Choroid plexus epithelial cell (primary cell): ENCODE results near the gene KRTAP12-1.

ENCODE experiments used
- DNase-seq: peaks from one replicate; pipeline ENCODE4 v3.0.0-alpha.2; 2010; ENCODE audit warnings: low read depth
- H3K4me3 ChIP-seq: 2 replicates; pipeline ENCODE4 v1.5.1; 2011; ENCODE audit warnings: low read depth, mild to moderate bottlenecking, control low read depth, low read length, moderate library complexity
- TF ChIP-seq, protein P1 (sequence below): conservative IDR thresholded peaks from 2 replicates; pipeline ENCODE4 v1.5.1; 2011; ENCODE audit warnings: low read depth, mild to moderate bottlenecking, control low read depth, inconsistent platforms, low read length, moderate library complexity

KRTAP12-1 gene

DNA sequence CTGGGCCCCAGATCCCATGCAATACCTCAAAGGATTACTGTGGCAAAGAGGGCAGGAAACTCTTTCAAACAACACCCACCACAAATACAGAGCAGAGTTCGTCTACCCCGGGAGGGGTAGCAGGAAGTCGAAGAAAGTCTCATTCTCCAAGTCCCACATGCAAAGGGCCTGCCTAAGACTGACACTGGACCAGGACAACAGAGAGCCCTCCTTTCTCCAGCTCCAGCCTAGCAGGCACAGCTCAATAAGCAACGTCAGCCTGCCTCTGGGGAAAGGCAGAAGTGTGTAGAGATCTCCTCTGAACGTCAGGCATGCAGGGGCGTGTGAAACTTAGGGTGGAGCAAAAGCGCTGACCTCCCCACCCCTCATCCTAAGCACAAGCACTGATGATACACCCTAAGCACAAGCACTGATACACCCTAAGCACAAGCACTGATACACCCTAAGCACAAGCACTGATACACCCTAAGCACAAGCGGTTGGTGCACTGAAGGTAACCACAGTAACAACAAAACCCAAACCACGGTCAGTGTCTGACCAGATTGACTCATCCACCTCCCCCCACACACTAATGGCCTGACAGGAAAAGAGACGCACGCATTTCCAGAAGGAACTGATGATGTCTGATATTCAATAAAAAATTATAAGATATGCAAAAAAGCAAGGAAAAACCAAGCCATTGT, 22.9 kb downstream of the KRTAP12-1 start:
- TF ChIP-seq, protein P1, sequence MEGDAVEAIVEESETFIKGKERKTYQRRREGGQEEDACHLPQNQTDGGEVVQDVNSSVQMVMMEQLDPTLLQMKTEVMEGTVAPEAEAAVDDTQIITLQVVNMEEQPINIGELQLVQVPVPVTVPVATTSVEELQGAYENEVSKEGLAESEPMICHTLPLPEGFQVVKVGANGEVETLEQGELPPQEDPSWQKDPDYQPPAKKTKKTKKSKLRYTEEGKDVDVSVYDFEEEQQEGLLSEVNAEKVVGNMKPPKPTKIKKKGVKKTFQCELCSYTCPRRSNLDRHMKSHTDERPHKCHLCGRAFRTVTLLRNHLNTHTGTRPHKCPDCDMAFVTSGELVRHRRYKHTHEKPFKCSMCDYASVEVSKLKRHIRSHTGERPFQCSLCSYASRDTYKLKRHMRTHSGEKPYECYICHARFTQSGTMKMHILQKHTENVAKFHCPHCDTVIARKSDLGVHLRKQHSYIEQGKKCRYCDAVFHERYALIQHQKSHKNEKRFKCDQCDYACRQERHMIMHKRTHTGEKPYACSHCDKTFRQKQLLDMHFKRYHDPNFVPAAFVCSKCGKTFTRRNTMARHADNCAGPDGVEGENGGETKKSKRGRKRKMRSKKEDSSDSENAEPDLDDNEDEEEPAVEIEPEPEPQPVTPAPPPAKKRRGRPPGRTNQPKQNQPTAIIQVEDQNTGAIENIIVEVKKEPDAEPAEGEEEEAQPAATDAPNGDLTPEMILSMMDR, result no peak
- DNase-seq, result no peak
- no peak overlapping the region for H3K4me3 ChIP-seq

DNA sequence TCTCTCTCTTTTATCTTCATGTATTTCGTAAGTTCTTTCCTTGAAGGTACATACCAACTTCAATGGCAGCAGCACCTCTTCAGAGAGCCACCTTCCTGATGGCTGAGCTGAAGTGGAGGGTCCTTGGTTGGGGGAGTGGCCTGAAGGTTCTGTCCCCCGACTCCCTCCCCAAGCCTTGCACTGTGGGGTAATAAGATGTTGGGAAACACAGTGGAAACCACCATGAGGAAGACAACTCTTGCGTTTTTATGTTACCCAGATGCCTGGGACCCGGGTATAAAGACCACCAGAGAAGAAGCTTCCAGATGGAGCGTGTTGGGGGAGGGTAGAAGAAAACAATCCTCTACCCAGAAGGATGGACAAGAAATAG, 23.4 kb downstream of the KRTAP12-1 start:
- TF ChIP-seq, protein P1, result no peak
- H3K4me3 ChIP-seq, result no peak overlapping the region
- DNase-seq, result no peak

DNA sequence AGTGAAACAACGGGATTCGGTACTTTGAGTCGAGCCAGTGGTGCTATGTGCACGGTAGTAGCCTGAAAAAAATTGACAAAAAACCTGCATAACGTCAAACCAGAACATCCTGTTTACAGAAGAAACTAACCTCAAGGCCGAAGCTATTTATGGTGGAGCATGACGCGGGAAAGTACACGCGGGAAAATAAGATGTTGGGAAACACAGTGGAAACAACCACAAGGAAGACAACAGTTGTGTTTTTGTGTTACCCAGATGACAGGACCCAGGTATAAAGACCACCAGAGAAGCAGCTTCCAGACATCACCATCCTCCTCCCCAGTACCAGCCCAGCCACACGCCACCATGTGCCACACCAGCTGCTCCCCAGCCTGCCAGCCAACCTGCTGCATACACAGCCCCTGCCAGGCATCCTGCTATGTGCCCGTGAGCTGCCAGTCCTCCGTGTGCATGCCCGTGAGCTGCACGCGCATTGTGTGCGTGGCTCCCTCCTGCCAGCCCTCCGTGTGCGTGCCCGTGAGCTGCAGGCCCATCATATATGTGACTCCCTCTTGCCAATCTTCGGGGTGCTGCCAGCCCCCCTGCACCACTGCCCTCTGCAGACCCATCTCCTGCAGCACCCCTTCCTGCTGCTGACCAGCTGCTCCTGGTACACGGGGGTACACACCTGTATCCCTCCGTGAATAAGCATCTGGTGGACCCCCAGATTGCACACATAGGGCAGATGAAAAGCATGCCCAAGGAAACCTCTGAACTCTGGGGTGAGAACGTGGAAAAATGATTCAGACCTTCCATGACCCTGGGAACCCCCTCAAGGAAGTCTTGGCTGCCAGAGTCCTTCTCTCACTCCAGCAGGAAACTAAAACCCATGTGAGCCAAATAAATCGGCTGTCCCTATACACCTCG, 24.1 kb downstream of the KRTAP12-1 start, which contains the start of gene KRTAP12-3:
Gene KRTAP12-3, plus strand, starts transcription at position 298 of the 906 bp plus-strand sequence. Its CDS starts 48 bp downstream, at position 346.
- TF ChIP-seq, protein P1, result no peak
- H3K4me3 ChIP-seq, result no peak within 1 kb of the TSS
- no peak for DNase-seq

DNA sequence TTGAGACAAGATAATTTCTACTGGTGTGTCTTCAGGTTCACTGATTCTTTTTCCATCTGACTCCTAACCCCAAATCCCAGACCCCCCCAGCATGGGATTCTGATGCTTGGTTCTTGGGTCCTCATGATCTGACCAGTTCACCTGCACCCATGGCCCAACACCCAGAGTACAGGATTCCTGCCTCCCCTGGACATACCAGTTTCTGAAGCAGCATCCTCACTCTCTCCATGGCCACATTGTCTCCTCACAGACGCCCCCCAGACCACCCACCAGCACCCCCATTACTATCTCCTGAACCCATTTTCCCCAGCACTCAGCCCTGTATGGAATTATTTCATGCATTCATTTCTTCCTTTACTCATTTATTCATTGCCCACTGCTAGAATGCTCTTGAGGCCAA, 25.1 kb downstream of the KRTAP12-1 start:
- TF ChIP-seq, protein P1, result no peak
- H3K4me3 ChIP-seq, result no peak overlapping the region
- DNase-seq, result no peak

DNA sequence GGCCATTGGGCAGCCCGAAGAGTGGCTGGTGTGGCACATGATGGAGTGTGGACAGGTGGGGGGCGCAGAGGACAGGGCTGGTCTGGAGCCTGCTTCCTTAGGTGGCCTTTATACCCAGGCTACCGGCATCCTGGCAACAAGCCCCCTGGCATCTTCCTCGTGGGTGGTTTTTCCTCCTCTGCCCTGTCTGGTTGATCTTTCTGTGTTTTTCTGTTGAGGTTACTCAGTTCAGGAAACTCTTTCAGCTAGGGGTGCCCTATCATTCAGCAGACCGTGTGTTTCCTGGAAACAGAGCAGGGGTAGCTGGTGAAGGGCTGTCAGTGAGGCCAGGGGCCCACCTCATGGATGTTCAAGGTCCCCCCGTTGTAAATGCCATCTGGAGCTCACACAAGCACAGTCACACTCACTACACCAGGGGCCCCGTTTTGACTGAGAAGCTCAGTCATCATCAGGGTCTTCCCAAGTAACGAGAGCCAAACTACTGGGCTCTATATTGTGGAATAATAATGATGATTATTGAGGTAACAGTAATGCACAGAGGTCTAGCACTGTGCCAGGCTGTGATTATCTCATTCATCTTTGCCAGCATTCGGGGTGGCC, 27.3 kb downstream of the KRTAP12-1 start, which contains the start of gene KRTAP12-4:
Gene KRTAP12-4, minus strand, starts transcription at position 84 of the 600 bp plus-strand sequence. Its CDS starts 45 bp downstream, at position 39.
- no peak within 1 kb of the TSS for H3K4me3 ChIP-seq
- TF ChIP-seq, protein P1, result no peak
- no peak for DNase-seq

DNA sequence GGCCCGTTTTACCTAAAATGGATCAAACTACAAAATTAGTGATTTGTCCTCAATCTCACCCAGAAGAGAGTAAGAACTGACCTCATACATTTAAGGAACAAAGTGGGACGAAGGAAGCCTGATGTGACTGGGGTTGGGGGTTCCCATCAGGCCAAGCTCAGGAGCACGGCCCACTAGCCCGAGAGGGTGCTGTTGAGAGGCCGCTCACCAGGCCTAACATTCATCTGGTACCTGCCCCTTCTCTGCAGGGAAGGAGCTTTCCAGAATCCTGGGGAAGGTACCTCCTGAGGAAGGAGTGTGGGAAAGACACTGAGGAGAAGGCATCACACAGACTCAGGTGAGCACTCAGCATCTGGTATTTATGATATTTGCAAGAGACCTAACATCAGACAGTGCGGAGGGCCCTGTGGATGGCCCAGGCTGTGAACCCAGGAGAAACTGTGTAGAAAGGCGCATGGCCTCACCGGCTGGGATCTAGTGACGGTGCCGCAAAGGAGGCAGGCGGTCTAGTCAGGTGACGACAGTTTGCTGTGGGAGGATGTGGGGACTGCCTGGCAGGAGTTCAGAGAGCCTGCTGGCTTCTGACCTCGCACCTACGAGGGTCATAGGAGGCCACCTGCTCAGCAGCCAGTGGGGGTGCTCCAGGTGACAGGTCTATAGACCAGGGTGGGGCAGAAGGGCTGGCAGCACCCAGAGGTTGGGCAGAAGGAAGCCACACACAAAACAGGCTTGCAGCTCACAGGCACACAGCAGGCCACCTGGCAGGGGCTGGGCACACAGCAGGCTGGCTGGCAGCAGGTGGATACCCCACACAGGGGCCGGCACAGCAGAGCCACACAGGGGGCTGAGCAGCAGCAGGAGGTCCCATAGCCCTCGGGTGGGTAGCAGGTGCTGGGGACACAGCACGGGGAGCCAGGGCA, 28.0 kb downstream of the KRTAP12-1 start:
- H3K4me3 ChIP-seq, result no peak overlapping the region
- no peak for DNase-seq
- TF ChIP-seq, protein P1, result no peak
